Measurements from ENCODE around the gene LIN7C. TPM values are rescaled to one million over a fixed set of nuclear protein-coding genes. Genes with fewer than 3 reads are reported as not detected.

The LIN7C gene
- total and polyA plus RNA-seq, 2 of the 8 experiments (the other 6 are each of a cell fraction or from before 2014, with no cell fraction given), result 10.5 to 42.7 TPM

DNA sequence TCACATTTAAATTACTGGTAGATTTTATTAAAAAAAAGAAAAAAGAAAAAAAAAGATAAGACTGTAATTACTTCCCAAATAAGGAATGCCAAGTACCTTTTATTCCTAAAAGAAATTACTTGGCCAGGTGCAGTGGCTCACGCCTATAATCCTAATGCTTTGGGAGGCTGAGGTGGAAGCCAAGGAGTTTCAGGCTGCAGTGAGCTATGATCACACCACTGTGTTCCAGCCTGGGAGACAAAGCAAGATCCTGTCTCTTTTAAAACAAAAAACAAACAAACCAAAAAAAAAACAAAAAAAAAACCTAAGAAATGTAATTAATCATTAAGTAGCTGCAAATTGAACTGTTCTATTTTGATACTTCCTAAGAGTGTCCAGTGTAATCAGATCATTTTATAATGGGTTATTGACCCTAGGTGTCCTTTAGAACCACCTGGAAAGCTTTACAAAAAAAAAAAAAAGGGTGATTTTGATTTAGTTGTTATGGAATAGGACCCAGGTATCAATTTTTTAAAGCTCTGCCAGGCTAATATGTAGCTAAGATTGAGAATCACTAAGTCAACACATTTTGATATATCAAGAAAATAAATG lies 10.8 kb downstream of the LIN7C start (continued):
- no peak for TF ChIP-seq GTF2F1 (IDR thresholded peaks at IDR 0.05; ENCODE audit: borderline replicate concordance, low read depth, low read length)
